ENCODE measurements around the gene ATP6V1G3. TPM values are rescaled to one million over a fixed set of nuclear protein-coding genes. Genes with fewer than 3 reads are reported as not detected.
"Not testable (repeated sequence)": the region's sequence is repeated elsewhere in the genome, so short reads cannot be mapped to it uniquely, and the experiment has no call there.

ATP6V1G3 gene, protein sequence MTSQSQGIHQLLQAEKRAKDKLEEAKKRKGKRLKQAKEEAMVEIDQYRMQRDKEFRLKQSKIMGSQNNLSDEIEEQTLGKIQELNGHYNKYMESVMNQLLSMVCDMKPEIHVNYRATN
- not detected for total RNA-seq
- polyA plus RNA-seq: 0.18 TPM
- long read RNA-seq, donor 1: 0 reads
- long read RNA-seq, donor 2: 0 reads
- long read RNA-seq, donor 3: 0 reads
- long read RNA-seq, donor 4: 0 reads
- long read RNA-seq, donor 5, partial matches to known transcripts: 553 of 587 reads
- long read RNA-seq, donor 5, other reads (novel, unspliced or antisense): 34 of 587 reads
- long read RNA-seq, donor 6: 0 reads
- long read RNA-seq, donor 7: 0 reads
- long read RNA-seq, donor 8: 0 reads
- long read RNA-seq, donor 9: 0 reads
- long read RNA-seq, donor 10: 0 reads

GRCh38 chr1:198540580-198540979 lies at the start of gene ATP6V1G3:
Gene ATP6V1G3, minus strand, starts transcription at chr1:198540680. Its CDS starts 30 bp downstream, at chr1:198540650.
- WGBS: 94% methylated on average over 1 of the region's 1 CpG
- Histone ChIP-seq H3K27me3 (ENCODE audit: control insufficient read depth in 2 of 2, insufficient read depth in 1 of 2, low read length in 1 of 2) (no peaks in the 10 kb centered on the region), H3K4me1 (ENCODE audit: control insufficient read depth in 2 of 2, insufficient read depth in 2 of 2, low read length in 2 of 2) (peaks cover 0 to 6% of the 10 kb centered on the region in 2 donors), H3K27ac (ENCODE audit: low read depth in 1 of 2, low read length in 1 of 2) (no peak within 1 kb of the TSS), H3K4me3 (ENCODE audit: low read length in 2 of 2) (no peak within 1 kb of the TSS), H3K9me3 (ENCODE audit: control insufficient read depth in 2 of 2, insufficient read depth in 1 of 2, low read length in 1 of 2) (no peaks in the 10 kb centered on the region), H3K36me3 (ENCODE audit: control insufficient read depth in 2 of 2, insufficient read depth in 2 of 2, low read length in 1 of 2) (no peaks in the 10 kb centered on the region)
- DNase-seq (ENCODE audit: low read depth in 6 of 9, low spot score in 9 of 9): no peak

- H3K4me3 ChIP-seq (ENCODE audit: low read length in 2 of 2): no peak overlapping the region
- H3K36me3 ChIP-seq (ENCODE audit: control insufficient read depth in 2 of 2, insufficient read depth in 2 of 2, low read length in 1 of 2): no peaks in the 10 kb centered on the region
- no peaks in the 10 kb centered on the region for H3K4me1 ChIP-seq (ENCODE audit: control insufficient read depth in 2 of 2, insufficient read depth in 2 of 2, low read length in 2 of 2)
- no peak overlapping the region for H3K27ac ChIP-seq (ENCODE audit: low read depth in 1 of 2, low read length in 1 of 2)
- H3K27me3 ChIP-seq (ENCODE audit: control insufficient read depth in 2 of 2, insufficient read depth in 1 of 2, low read length in 1 of 2): no peaks in the 10 kb centered on the region
- H3K9me3 ChIP-seq (ENCODE audit: control insufficient read depth in 2 of 2, insufficient read depth in 1 of 2, low read length in 1 of 2): peaks cover 0 to 6% of the 10 kb centered on the region in 2 donors
- DNase-seq (ENCODE audit: low read depth in 6 of 9, low spot score in 9 of 9): no peak
Observed at GRCh38 chr1:198588845-198589244, 48.4 kb upstream of the ATP6V1G3 start.

- no peaks in the 10 kb centered on the region for H3K36me3 ChIP-seq (ENCODE audit: control insufficient read depth in 2 of 2, insufficient read depth in 2 of 2, low read length in 1 of 2)
- no peak overlapping the region for H3K4me3 ChIP-seq (ENCODE audit: low read length in 2 of 2)
- DNase-seq (ENCODE audit: low read depth in 6 of 9, low spot score in 9 of 9): no peak
- H3K27ac ChIP-seq (ENCODE audit: low read depth in 1 of 2, low read length in 1 of 2): no peak overlapping the region
- H3K4me1 ChIP-seq (ENCODE audit: control insufficient read depth in 2 of 2, insufficient read depth in 2 of 2, low read length in 2 of 2): no peaks in the 10 kb centered on the region
- WGBS: 98% methylated on average over 26 of the region's 26 CpGs
- no peaks in the 10 kb centered on the region for H3K27me3 ChIP-seq (ENCODE audit: control insufficient read depth in 2 of 2, insufficient read depth in 1 of 2, low read length in 1 of 2)
- H3K9me3 ChIP-seq (ENCODE audit: control insufficient read depth in 2 of 2, insufficient read depth in 1 of 2, low read length in 1 of 2): peaks cover 0 to 29% of the 10 kb centered on the region in 2 donors
Observed at GRCh38 chr1:198584163-198584562, 43.7 kb upstream of the ATP6V1G3 start.

DNA sequence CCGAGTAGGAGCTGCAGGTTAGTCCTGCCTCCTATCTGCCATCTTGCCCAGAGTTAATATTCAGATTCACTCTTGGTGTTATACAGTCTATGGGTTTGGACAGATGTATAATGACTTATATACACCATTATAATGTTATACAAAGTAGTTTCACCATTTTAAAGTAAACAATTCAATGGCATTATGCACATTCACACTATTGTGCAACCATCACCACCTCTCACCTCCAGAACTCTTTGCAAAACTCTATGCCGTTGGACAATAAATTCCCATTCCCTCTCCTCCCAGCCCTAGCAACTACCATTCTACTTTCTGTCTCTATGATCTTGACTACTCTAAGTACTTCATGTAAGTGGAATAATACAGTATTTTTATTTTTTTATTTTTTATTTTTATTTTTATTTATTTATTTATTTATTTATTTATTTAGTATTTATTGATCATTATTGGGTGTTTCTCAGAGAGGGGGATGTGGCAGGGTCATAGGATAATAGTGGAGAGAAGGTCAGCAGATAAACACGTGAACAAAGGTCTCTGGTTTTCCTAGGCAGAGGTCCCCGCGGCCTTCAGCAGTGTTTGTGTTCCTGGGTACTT lies 42.8 kb upstream of the ATP6V1G3 start:
- WGBS: 98% methylated on average over 5 of the region's 5 CpGs
- not testable (repeated sequence) for H3K4me3 ChIP-seq (ENCODE audit: low read length in 2 of 2); DNase-seq (ENCODE audit: low read depth in 6 of 9, low spot score in 9 of 9); H3K27ac ChIP-seq (ENCODE audit: low read depth in 1 of 2, low read length in 1 of 2); H3K27me3 ChIP-seq (ENCODE audit: control insufficient read depth in 2 of 2, insufficient read depth in 1 of 2, low read length in 1 of 2); H3K4me1 ChIP-seq (ENCODE audit: control insufficient read depth in 2 of 2, insufficient read depth in 2 of 2, low read length in 2 of 2); H3K36me3 ChIP-seq (ENCODE audit: control insufficient read depth in 2 of 2, insufficient read depth in 2 of 2, low read length in 1 of 2)
- peaks cover 0 to 29% of the 10 kb centered on the region in 2 donors for H3K9me3 ChIP-seq (ENCODE audit: control insufficient read depth in 2 of 2, insufficient read depth in 1 of 2, low read length in 1 of 2)

DNA sequence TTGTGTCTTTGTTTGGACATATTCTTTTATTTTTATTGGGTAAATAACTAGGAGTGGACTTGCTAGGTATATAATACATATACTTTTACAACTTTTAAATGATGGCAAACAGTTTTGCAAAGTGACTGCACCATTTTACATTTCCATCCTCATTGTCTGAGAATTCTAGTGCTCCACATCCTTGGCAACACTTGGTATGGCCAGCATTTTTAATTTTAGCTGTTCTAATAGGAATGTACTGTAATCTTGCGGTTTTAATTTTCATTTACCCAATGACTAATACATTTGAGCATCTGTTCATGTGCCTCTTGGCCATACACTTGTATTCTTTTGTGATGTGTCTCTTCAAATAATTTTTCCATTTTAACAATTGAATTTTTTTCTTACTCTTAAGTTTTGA lies 37.0 kb upstream of the ATP6V1G3 start:
- H3K4me3 ChIP-seq (ENCODE audit: low read length in 2 of 2): no peak overlapping the region
- WGBS: 99% methylated on average over 1 of the region's 1 CpG
- DNase-seq (ENCODE audit: low read depth in 6 of 9, low spot score in 9 of 9): no peak
- H3K36me3 ChIP-seq (ENCODE audit: control insufficient read depth in 2 of 2, insufficient read depth in 2 of 2, low read length in 1 of 2): no peaks in the 10 kb centered on the region
- H3K27ac ChIP-seq (ENCODE audit: low read depth in 1 of 2, low read length in 1 of 2): no peak overlapping the region
- H3K27me3 ChIP-seq (ENCODE audit: control insufficient read depth in 2 of 2, insufficient read depth in 1 of 2, low read length in 1 of 2): no peaks in the 10 kb centered on the region
- H3K4me1 ChIP-seq (ENCODE audit: control insufficient read depth in 2 of 2, insufficient read depth in 2 of 2, low read length in 2 of 2): no peaks in the 10 kb centered on the region
- peaks cover 0 to 16% of the 10 kb centered on the region in 2 donors for H3K9me3 ChIP-seq (ENCODE audit: control insufficient read depth in 2 of 2, insufficient read depth in 1 of 2, low read length in 1 of 2)

- Histone ChIP-seq H3K4me3 (ENCODE audit: low read length in 2 of 2) (no peak overlapping the region), H3K27ac (ENCODE audit: low read depth in 1 of 2, low read length in 1 of 2) (no peak overlapping the region), H3K9me3 (ENCODE audit: control insufficient read depth in 2 of 2, insufficient read depth in 1 of 2, low read length in 1 of 2) (peaks cover 0 to 9% of the 10 kb centered on the region in 2 donors), H3K36me3 (ENCODE audit: control insufficient read depth in 2 of 2, insufficient read depth in 2 of 2, low read length in 1 of 2) (no peaks in the 10 kb centered on the region), H3K27me3 (ENCODE audit: control insufficient read depth in 2 of 2, insufficient read depth in 1 of 2, low read length in 1 of 2) (no peaks in the 10 kb centered on the region), H3K4me1 (ENCODE audit: control insufficient read depth in 2 of 2, insufficient read depth in 2 of 2, low read length in 2 of 2) (no peaks in the 10 kb centered on the region)
- DNase-seq (ENCODE audit: low read depth in 6 of 9, low spot score in 9 of 9): no peak
- WGBS: over 99% methylated on average over 2 of the region's 2 CpGs
Observed at GRCh38 chr1:198575798-198576641, 35.5 kb upstream of the ATP6V1G3 start.

DNA sequence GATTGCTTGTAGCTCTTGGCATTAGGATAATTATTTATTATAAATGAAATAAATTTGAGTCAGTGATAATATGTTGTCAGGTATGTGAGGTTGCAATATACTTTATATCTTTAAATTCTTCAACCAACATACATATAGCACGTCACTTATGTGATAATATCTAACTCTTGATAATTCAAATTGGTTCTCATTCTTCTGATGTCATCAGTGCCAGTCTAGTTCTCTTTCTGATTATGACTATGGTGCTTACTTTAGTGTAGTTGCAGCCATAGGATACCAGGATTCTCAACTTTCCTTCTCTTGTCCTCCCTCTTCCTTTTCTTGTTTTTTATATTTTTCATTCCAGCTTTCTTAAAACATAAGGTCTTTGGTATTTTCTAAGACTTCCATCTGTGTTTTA lies 34.8 kb upstream of the ATP6V1G3 start:
- no peaks in the 10 kb centered on the region for H3K4me1 ChIP-seq (ENCODE audit: control insufficient read depth in 2 of 2, insufficient read depth in 2 of 2, low read length in 2 of 2)
- peaks cover 0 to 3% of the 10 kb centered on the region in 2 donors for H3K9me3 ChIP-seq (ENCODE audit: control insufficient read depth in 2 of 2, insufficient read depth in 1 of 2, low read length in 1 of 2)
- no peaks in the 10 kb centered on the region for H3K36me3 ChIP-seq (ENCODE audit: control insufficient read depth in 2 of 2, insufficient read depth in 2 of 2, low read length in 1 of 2)
- no peak overlapping the region for H3K27ac ChIP-seq (ENCODE audit: low read depth in 1 of 2, low read length in 1 of 2)
- H3K4me3 ChIP-seq (ENCODE audit: low read length in 2 of 2): no peak overlapping the region
- H3K27me3 ChIP-seq (ENCODE audit: control insufficient read depth in 2 of 2, insufficient read depth in 1 of 2, low read length in 1 of 2): no peaks in the 10 kb centered on the region
- WGBS: 97% methylated on average over 1 of the region's 1 CpG
- no peak for DNase-seq (ENCODE audit: low read depth in 6 of 9, low spot score in 9 of 9)

DNA sequence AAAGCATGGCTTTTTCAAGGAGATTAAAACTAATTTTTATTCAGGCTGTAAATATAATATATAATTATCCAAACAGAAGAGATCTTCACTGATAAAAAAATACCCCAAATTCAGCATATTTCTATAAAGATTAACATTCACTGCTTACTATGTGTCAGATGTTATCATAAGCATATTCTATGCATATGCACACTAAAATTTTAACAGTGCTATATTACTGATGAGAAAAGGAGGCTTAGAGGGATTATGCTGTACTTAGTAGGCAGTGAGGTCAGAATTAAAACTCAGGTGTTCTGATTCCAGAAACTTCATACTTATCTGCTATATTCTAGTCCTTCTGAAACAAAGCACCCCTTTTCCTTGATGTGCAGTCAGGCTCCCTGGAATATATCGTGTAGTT lies 33.8 kb upstream of the ATP6V1G3 start:
- Histone ChIP-seq H3K27ac (ENCODE audit: low read depth in 1 of 2, low read length in 1 of 2) (no peak overlapping the region), H3K36me3 (ENCODE audit: control insufficient read depth in 2 of 2, insufficient read depth in 2 of 2, low read length in 1 of 2) (no peaks in the 10 kb centered on the region), H3K4me1 (ENCODE audit: control insufficient read depth in 2 of 2, insufficient read depth in 2 of 2, low read length in 2 of 2) (no peaks in the 10 kb centered on the region), H3K4me3 (ENCODE audit: low read length in 2 of 2) (no peak overlapping the region), H3K27me3 (ENCODE audit: control insufficient read depth in 2 of 2, insufficient read depth in 1 of 2, low read length in 1 of 2) (no peaks in the 10 kb centered on the region), H3K9me3 (ENCODE audit: control insufficient read depth in 2 of 2, insufficient read depth in 1 of 2, low read length in 1 of 2) (no peaks in the 10 kb centered on the region)
- no peak for DNase-seq (ENCODE audit: low read depth in 6 of 9, low spot score in 9 of 9)
- 97% methylated on average over 1 of the region's 1 CpG for WGBS

DNA sequence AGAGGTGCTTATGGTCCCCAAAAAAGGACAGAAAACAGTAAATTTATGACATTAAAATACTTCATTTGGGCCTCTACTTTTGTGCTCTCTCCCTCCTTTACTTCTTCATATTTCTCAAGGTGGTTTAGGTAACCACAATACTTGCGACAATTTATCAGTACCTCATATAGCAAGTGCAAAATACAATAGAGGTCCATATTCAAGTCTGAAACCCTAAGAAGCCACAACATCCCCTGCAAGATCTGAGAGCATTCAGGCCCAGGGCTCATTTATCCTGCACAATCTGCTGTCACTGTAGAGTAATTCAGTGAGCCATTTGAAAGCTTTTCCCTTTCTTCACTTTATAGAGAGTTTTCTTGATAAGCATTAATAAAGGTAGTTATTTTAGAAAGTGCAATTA lies 24.2 kb upstream of the ATP6V1G3 start:
- Histone ChIP-seq H3K4me1 (ENCODE audit: control insufficient read depth in 2 of 2, insufficient read depth in 2 of 2, low read length in 2 of 2) (no peaks in the 10 kb centered on the region), H3K9me3 (ENCODE audit: control insufficient read depth in 2 of 2, insufficient read depth in 1 of 2, low read length in 1 of 2) (peaks cover 0 to 7% of the 10 kb centered on the region in 2 donors), H3K27me3 (ENCODE audit: control insufficient read depth in 2 of 2, insufficient read depth in 1 of 2, low read length in 1 of 2) (no peaks in the 10 kb centered on the region), H3K4me3 (ENCODE audit: low read length in 2 of 2) (no peak overlapping the region), H3K36me3 (ENCODE audit: control insufficient read depth in 2 of 2, insufficient read depth in 2 of 2, low read length in 1 of 2) (no peaks in the 10 kb centered on the region), H3K27ac (ENCODE audit: low read depth in 1 of 2, low read length in 1 of 2) (no peak overlapping the region)
- DNase-seq (ENCODE audit: low read depth in 6 of 9, low spot score in 9 of 9): peak in 2 of 9 donors; percentile 15 to 45
- WGBS: 69% methylated on average over 1 of the region's 1 CpG
